Measurements from ENCODE around the gene PPFIA4. TPM values are rescaled to one million over a fixed set of nuclear protein-coding genes. Genes with fewer than 3 reads are reported as not detected.

Gene PPFIA4
- total and polyA plus RNA-seq, 2 of the 4 experiments (the other 2 are of a cell fraction), result 5.4 to 13.7 TPM

DNA sequence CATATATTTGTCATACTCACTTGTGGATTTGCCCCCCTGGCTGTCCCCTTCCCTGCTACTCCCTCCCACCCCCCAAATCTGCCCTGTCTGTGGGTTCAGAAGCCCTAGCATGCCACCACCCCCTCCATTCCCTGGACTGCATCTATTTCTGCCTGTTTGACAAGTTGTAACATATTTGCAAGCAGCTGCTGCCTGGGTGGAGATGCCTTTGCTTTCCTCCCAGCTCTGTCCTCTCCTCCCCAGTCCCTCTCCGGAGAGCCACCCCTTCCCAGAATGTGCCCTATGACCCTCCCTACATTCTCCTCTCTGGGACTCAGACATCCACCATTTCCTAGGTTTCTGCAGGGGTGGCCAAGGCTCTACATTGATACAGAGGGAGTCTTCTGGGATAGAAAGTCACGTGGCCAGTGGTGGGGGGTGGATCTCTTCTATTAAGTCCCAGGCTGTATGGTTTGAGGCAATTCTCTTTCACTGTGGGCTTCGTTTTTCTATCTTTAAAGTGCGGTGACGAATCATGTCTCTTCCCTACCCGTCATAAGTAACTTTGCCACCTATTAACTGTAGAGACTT is 65.6 kb downstream of the PPFIA4 start:
- no TSS peak for BruUV-seq (replicated peaks)
- Histone ChIP-seq H3K4me1 (ENCODE audit: control insufficient read depth, insufficient read depth, low read length) (no peaks in the 10 kb centered on the region), H2AK9ac (replicated peaks; ENCODE audit: low read depth, low read length, poor library complexity) (no peak overlapping the region), H4K8ac (ENCODE audit: low read depth in 2 of 2, low read length in 2 of 2) (no peak overlapping the region), H3K4me2 (ENCODE audit: low read depth, low read length) (no peak overlapping the region), H3K4me3 (ENCODE audit: insufficient read depth, low read depth, low read length) (no peak overlapping the region), H3K18ac (ENCODE audit: low read depth, low read length) (no peak overlapping the region), H2BK20ac (ENCODE audit: low read depth, low read length) (no peak overlapping the region), H3K9me3 (ENCODE audit: control insufficient read depth, insufficient read depth, low read length) (peaks cover 9% of the 10 kb centered on the region), H3K27ac (ENCODE audit: insufficient read depth, low read length) (no peak overlapping the region), H3K23ac (ENCODE audit: low read depth, low read length) (no peak overlapping the region), H3K14ac (replicated peaks; ENCODE audit: low read depth, low read length) (no peak overlapping the region), H2BK5ac (ENCODE audit: low read depth, low read length, poor library complexity, severe bottlenecking) (no peak overlapping the region), H3K79me1 (ENCODE audit: low read depth in 1 of 2, low read length in 2 of 2) (no peaks in the 10 kb centered on the region), H3K4ac (ENCODE audit: low read depth, low read length) (no peak overlapping the region), H3K56ac (ENCODE audit: extremely low read depth, insufficient read depth, low read length) (no peak overlapping the region), H2BK15ac (ENCODE audit: low read depth, low read length) (no peak overlapping the region), H2AK5ac (ENCODE audit: low read depth, low read length) (no peak overlapping the region), H3K9me1 (ENCODE audit: insufficient read depth, low read length) (no peaks in the 10 kb centered on the region), H4K20me1 (ENCODE audit: insufficient read depth, low read length) (no peaks in the 10 kb centered on the region), H3K36me3 (ENCODE audit: control insufficient read depth, insufficient read depth, low read length) (no peaks in the 10 kb centered on the region), H3K9ac (ENCODE audit: low read depth, low read length) (no peak overlapping the region), H4K91ac (ENCODE audit: insufficient read depth, low read depth, low read length) (no peak overlapping the region), H2AFZ (replicated peaks; ENCODE audit: low read length, poor library complexity) (no peak overlapping the region), H4K5ac (ENCODE audit: low read depth, low read length) (no peak overlapping the region), H2BK120ac (ENCODE audit: low read depth, low read length) (no peak overlapping the region), H3K27me3 (ENCODE audit: control insufficient read depth, insufficient read depth, low read length) (peaks cover 56% of the 10 kb centered on the region)
- ATAC-seq (ENCODE audit: low read depth), result no peak
- no peak for DNase-seq
- POLR2A ChIA-PET (ENCODE audit: unreplicated experiment), result no interaction called here
- in situ Hi-C loops (cut with MboI; ENCODE audit: low sequenced_read_pairs) (no loop called here), dilution Hi-C loops (cut with HindIII; ENCODE audit: low sequenced_read_pairs, unreplicated experiment) (no loop called here), intact Hi-C loops (cut with micrococcal nuclease) (no loop called here)
- 46% methylated on average over 3 of the region's 6 CpGs; no CpG with 5 or more reads in 1 of the 2 experiments for WGBS, 2 experiments (ENCODE audit: extremely low coverage in 2 of 2, insufficient read length in 1 of 2)
- no peak for TF ChIP-seq MXI1 (IDR thresholded peaks at IDR 0.05; ENCODE audit: borderline replicate concordance, low read depth, low read length)
- no peak for TF ChIP-seq MAFK (IDR thresholded peaks at IDR 0.05; ENCODE audit: low read depth, low read length)
- TF ChIP-seq BHLHE40 (IDR thresholded peaks at IDR 0.05; ENCODE audit: low read depth, low read length), result no peak
- TF ChIP-seq SMC3 (IDR thresholded peaks at IDR 0.05; ENCODE audit: low read depth, low read length), result no peak
- no peak for TF ChIP-seq FOS (IDR thresholded peaks at IDR 0.05; ENCODE audit: low read depth, low read length)
- CTCF ChIA-PET, result no interaction called here
